Epithelial cell of alveolus of lung (primary cell): ENCODE data around the gene KRTAP1-4. TPM values are rescaled to one million over a fixed set of nuclear protein-coding genes. Genes with fewer than 3 reads are reported as not detected.

ENCODE experiments used
- total RNA-seq: library from RNA; depleted of rRNA; stranded (reverse); fragments of >200 nt; gene quantifications from 2 replicates; pipeline ENCODE4 v1.2.1, GENCODE V29; 2015

Gene KRTAP1-4
- total RNA-seq: not detected in 2 replicates

GRCh38 chr17:41029633-41030245 is at the start of gene KRTAP1-4:
TSS of gene KRTAP1-4 (minus strand) at chr17:41030195. CDS start at chr17:41030078, 117 bp downstream.

GRCh38 chr17:41065829-41066624 is 36.0 kb upstream of the KRTAP1-4 start, which contains the start of gene KRTAP2-4:
TSS of gene KRTAP2-4 (minus strand) at chr17:41065879. CDS start at chr17:41065845, 34 bp downstream.

GRCh38 chr17:41060052-41060604 is 30.1 kb upstream of the KRTAP1-4 start, which contains the start of gene KRTAP2-3:
TSS of gene KRTAP2-3 (minus strand) at chr17:41060114. CDS start at chr17:41060050, 64 bp downstream.

GRCh38 chr17:41055130-41055529 is 25.1 kb upstream of the KRTAP1-4 start, which contains the start of gene KRTAP2-2:
TSS of gene KRTAP2-2 (minus strand) at chr17:41055230. CDS start at chr17:41055211, 19 bp downstream.

GRCh38 chr17:41046735-41047465 is 16.9 kb upstream of the KRTAP1-4 start, which contains the start of gene KRTAP2-1:
TSS of gene KRTAP2-1 (minus strand) at chr17:41047316. CDS start at chr17:41047267, 49 bp downstream.

GRCh38 chr17:41040783-41041571 is 11.0 kb upstream of the KRTAP1-4 start, which contains the start of gene KRTAP1-1:
TSS of gene KRTAP1-1 (minus strand) at chr17:41041450. CDS start at chr17:41041397, 53 bp downstream.

GRCh38 chr17:41034346-41034935 is 4.4 kb upstream of the KRTAP1-4 start, which contains the start of gene KRTAP1-3:
TSS of gene KRTAP1-3 (minus strand) at chr17:41034874. CDS start at chr17:41034821, 53 bp downstream.

GRCh38 chr17:41026715-41027471 is 3.1 kb downstream of the KRTAP1-4 start, which contains the start of gene KRTAP1-5:
TSS of gene KRTAP1-5 (minus strand) at chr17:41027208. CDS start at chr17:41027155, 53 bp downstream.

GRCh38 chr17:41008811-41009210 is 21.2 kb downstream of the KRTAP1-4 start, which contains the start of gene KRTAP3-1:
TSS of gene KRTAP3-1 (minus strand) at chr17:41009128. CDS start at chr17:41009074, 54 bp downstream.

GRCh38 chr17:40999563-40999962 is 30.4 kb downstream of the KRTAP1-4 start, which contains the start of gene KRTAP3-2:
TSS of gene KRTAP3-2 (minus strand) at chr17:40999906. CDS start at chr17:40999853, 53 bp downstream.

GRCh38 chr17:40993839-40994238 is 36.2 kb downstream of the KRTAP1-4 start, which contains the start of gene KRTAP3-3:
TSS of gene KRTAP3-3 (minus strand) at chr17:40994164. CDS start at chr17:40994097, 67 bp downstream.

GRCh38 chr17:40984226-40984625 is 45.8 kb downstream of the KRTAP1-4 start, which contains the start of gene KRT40:
TSS of gene KRT40 (minus strand) at chr17:40984326. CDS start at chr17:40984273, 53 bp downstream.

Other genes starting within 250 kb of the KRTAP1-4 start
- not detected in 2 replicates for gene KRT27, start 247.6 kb downstream of the KRTAP1-4 start, total RNA-seq
- gene KRT28, start 230.2 kb downstream of the KRTAP1-4 start, total RNA-seq: not detected in 2 replicates
- 24.4 and 33.1 TPM in 2 replicates for gene KRT10, start 207.6 kb downstream of the KRTAP1-4 start, total RNA-seq
- gene KRT12, start 163.0 kb downstream of the KRTAP1-4 start, total RNA-seq: not detected in 2 replicates
- gene KRT20, start 145.0 kb downstream of the KRTAP1-4 start, total RNA-seq: not detected in 2 replicates
- gene KRT23, start 92.5 kb downstream of the KRTAP1-4 start, total RNA-seq: under 0.01 TPM in 1 of 2 replicates, not detected in the other
- gene KRT39, start 63.2 kb downstream of the KRTAP1-4 start, total RNA-seq: 0.52 TPM in 1 of 2 replicates, not detected in the other
- not detected in 2 replicates for gene KRT40, start 45.9 kb downstream of the KRTAP1-4 start, total RNA-seq
- not detected in 2 replicates for gene KRTAP3-3, start 36.0 kb downstream of the KRTAP1-4 start, total RNA-seq
- gene KRTAP3-2, start 30.3 kb downstream of the KRTAP1-4 start, total RNA-seq: not detected in 2 replicates
- not detected in 2 replicates for gene KRTAP3-1, start 21.1 kb downstream of the KRTAP1-4 start, total RNA-seq
- gene KRTAP1-5, start 3.0 kb downstream of the KRTAP1-4 start, total RNA-seq: 10.1 TPM in 1 of 2 replicates, not detected in the other
- gene KRTAP1-3, start 4.7 kb upstream of the KRTAP1-4 start, total RNA-seq: not detected in 2 replicates
- gene KRTAP1-1, start 11.3 kb upstream of the KRTAP1-4 start, total RNA-seq: not detected in 2 replicates
- not detected in 2 replicates for gene KRTAP2-1, start 17.1 kb upstream of the KRTAP1-4 start, total RNA-seq
- not detected in 2 replicates for gene KRTAP2-2, start 25.0 kb upstream of the KRTAP1-4 start, total RNA-seq
- gene KRTAP2-3, start 29.9 kb upstream of the KRTAP1-4 start, total RNA-seq: 1.9 TPM in 1 of 2 replicates, not detected in the other
- not detected in 2 replicates for gene KRTAP2-4, start 35.7 kb upstream of the KRTAP1-4 start, total RNA-seq
- not detected in 2 replicates for gene KRTAP4-7, start 54.0 kb upstream of the KRTAP1-4 start, total RNA-seq
- gene KRTAP4-8, start 67.9 kb upstream of the KRTAP1-4 start, total RNA-seq: not detected in 2 replicates
- gene KRTAP4-16, start 72.0 kb upstream of the KRTAP1-4 start, total RNA-seq: not detected in 2 replicates
- not detected in 2 replicates for gene KRTAP4-9, start 75.2 kb upstream of the KRTAP1-4 start, total RNA-seq
- not detected in 2 replicates for gene KRTAP4-11, start 88.2 kb upstream of the KRTAP1-4 start, total RNA-seq
- not detected in 2 replicates for gene KRTAP4-12, start 94.0 kb upstream of the KRTAP1-4 start, total RNA-seq
- gene KRTAP4-6, start 110.3 kb upstream of the KRTAP1-4 start, total RNA-seq: not detected in 2 replicates
- not detected in 2 replicates for gene KRTAP4-5, start 119.6 kb upstream of the KRTAP1-4 start, total RNA-seq
- gene KRTAP4-4, start 130.6 kb upstream of the KRTAP1-4 start, total RNA-seq: not detected in 2 replicates
- gene KRTAP4-3, start 138.0 kb upstream of the KRTAP1-4 start, total RNA-seq: not detected in 2 replicates
- gene KRTAP4-2, start 148.0 kb upstream of the KRTAP1-4 start, total RNA-seq: not detected in 2 replicates
- 0.13 TPM in 1 of 2 replicates, not detected in the other for gene KRTAP4-1, start 154.7 kb upstream of the KRTAP1-4 start, total RNA-seq
- gene KRTAP9-1, start 159.7 kb upstream of the KRTAP1-4 start, total RNA-seq: not detected in 2 replicates
- not detected in 2 replicates for gene KRTAP9-2, start 196.5 kb upstream of the KRTAP1-4 start, total RNA-seq
- not detected in 2 replicates for gene KRTAP9-3, start 202.3 kb upstream of the KRTAP1-4 start, total RNA-seq
- not detected in 2 replicates for gene KRTAP9-8, start 207.8 kb upstream of the KRTAP1-4 start, total RNA-seq
- gene KRTAP9-4, start 219.5 kb upstream of the KRTAP1-4 start, total RNA-seq: not detected in 2 replicates
- gene KRTAP9-9, start 225.2 kb upstream of the KRTAP1-4 start, total RNA-seq: not detected in 2 replicates
- not detected in 2 replicates for gene KRTAP9-6, start 235.2 kb upstream of the KRTAP1-4 start, total RNA-seq
- gene KRTAP9-7, start 245.5 kb upstream of the KRTAP1-4 start, total RNA-seq: not detected in 2 replicates